Measurements from ENCODE around the gene AK9. TPM values are rescaled to one million over a fixed set of nuclear protein-coding genes. Genes with fewer than 3 reads are reported as not detected.

Gene AK9
- total and polyA plus RNA-seq, 2 of the 8 experiments (the other 6 are each of a cell fraction or from before 2014, with no cell fraction given): 1.8 to 2.2 TPM

DNA sequence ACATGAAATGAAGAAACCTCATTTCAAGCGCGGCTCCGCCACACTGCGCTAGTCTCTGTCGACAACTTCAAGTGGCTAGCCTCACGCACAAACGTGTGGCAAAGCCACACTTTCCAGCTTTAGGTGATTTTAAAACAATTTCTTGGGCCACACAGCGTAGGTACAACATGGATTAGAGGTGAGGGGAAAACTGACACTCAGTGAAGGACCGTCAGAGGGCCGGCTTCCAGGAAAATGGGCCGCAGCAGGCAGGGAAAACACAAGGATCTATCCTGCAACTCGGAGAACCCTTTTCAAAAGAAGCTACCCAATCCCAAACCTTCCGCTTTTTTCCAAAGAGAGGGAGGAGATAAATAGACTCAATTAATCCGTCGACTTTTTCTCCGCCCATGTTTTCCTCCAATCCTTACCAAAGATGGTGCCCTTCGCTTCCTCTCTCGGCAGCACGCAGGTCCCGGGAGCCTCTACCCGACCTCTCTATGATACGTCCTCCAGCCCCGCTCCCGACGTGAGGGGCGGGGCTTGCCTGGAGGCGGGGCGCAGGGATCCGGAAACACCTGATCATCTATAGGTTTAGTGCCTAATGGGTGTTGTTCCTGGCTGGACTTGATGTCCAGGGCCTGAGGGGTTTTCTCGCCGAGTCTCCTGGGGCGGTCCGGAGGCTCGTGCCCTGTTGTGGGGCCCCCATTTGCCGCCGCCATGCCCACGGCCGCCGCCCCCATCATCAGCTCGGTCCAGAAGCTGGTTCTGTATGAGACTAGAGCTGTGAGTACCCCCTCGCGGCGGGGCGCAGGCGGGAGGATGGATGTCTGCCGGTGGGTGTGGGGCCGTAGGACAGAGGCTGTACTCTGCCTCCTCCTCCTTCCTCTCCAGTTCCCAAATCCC lies at the start of gene AK9, which contains the start of gene FIG4 (continued):
- TF ChIP-seq POLR2A (IDR thresholded peaks at IDR 0.05; ENCODE audit: control extremely low read depth in 1 of 2, low read depth in 2 of 2, low read length in 2 of 2) (peak; percentile 57 to 71), TAF1 (IDR thresholded peaks at IDR 0.05; ENCODE audit: low read depth, low read length) (peak; percentile 78; the same call in 1 of the 2 replicates), RAD21 (IDR thresholded peaks at IDR 0.05 in 1 of 2, conservative IDR thresholded peaks at IDR 0.05 in 1 of 2; ENCODE audit: low read depth in 2 of 2, low read length in 2 of 2) (peak in 1 of 2 experiments; percentile 21; a peak in 2 of 4 replicates), NANOG (IDR thresholded peaks at IDR 0.05; ENCODE audit: insufficient read depth, low read depth, low read length, poor library complexity, severe bottlenecking) (no peak), GABPA (IDR thresholded peaks at IDR 0.05; ENCODE audit: borderline replicate concordance, insufficient read depth, low read length) (no peak), CBX5 (IDR thresholded peaks at IDR 0.05; ENCODE audit: low read depth, low read length) (no peak)
